GM18519 (cell line): ENCODE results near the gene CCT7.
"Not testable (repeated sequence)": the region's sequence is repeated elsewhere in the genome, so short reads cannot be mapped to it uniquely, and the experiment has no call there.

Experiments
- ATAC-seq: cut with Tn5 transposase; IDR thresholded peaks from one replicate; pipeline ENCODE4 v1.9.1; 2021; ENCODE audit warnings: mild to moderate bottlenecking, moderate library complexity; ENCODE audit not compliant: unreplicated experiment, low FRiP score

Gene CCT7

GRCh38 chr2:73254343-73255006, 20.4 kb downstream of the CCT7 start:
- no peak for ATAC-seq

GRCh38 chr2:73255007-73255644, 21.0 kb downstream of the CCT7 start:
- ATAC-seq, result no peak

GRCh38 chr2:73255907-73256617, 22.0 kb downstream of the CCT7 start:
- no peak for ATAC-seq

GRCh38 chr2:73256618-73256922, 22.5 kb downstream of the CCT7 start:
- ATAC-seq, result no peak

- ATAC-seq, result no peak
Measured at GRCh38 chr2:73257021-73257420, 22.9 kb downstream of the CCT7 start.

- ATAC-seq, result no peak
Measured at GRCh38 chr2:73257425-73258125, 23.5 kb downstream of the CCT7 start.

- no peak for ATAC-seq
Measured at GRCh38 chr2:73258186-73258912, 24.2 kb downstream of the CCT7 start.

GRCh38 chr2:73258913-73259215, 24.8 kb downstream of the CCT7 start:
- ATAC-seq, result no peak

- ATAC-seq, result no peak
Measured at GRCh38 chr2:73259276-73259675, 25.2 kb downstream of the CCT7 start.

GRCh38 chr2:73259704-73260337, 25.7 kb downstream of the CCT7 start:
- no peak for ATAC-seq

GRCh38 chr2:73260338-73260984, 26.4 kb downstream of the CCT7 start:
- no peak for ATAC-seq

GRCh38 chr2:73262108-73262651, 28.1 kb downstream of the CCT7 start:
- no peak for ATAC-seq

GRCh38 chr2:73262691-73263429, 28.8 kb downstream of the CCT7 start:
- ATAC-seq, result not testable (repeated sequence)

GRCh38 chr2:73263540-73264331, 29.6 kb downstream of the CCT7 start:
- no peak for ATAC-seq

GRCh38 chr2:73264332-73264606, 30.2 kb downstream of the CCT7 start:
- no peak for ATAC-seq

GRCh38 chr2:73264783-73265182, 30.7 kb downstream of the CCT7 start:
- no peak for ATAC-seq

GRCh38 chr2:73265298-73266060, 31.4 kb downstream of the CCT7 start:
- ATAC-seq, result no peak
